T-helper 17 cell (primary cell): ENCODE data around the gene FAM136A. TPM values are rescaled to one million over a fixed set of nuclear protein-coding genes. Genes with fewer than 3 reads are reported as not detected.

Experiments used
- ATAC-seq: fragments of 150-1000 bp; cut with Tn5 transposase; 2 replicates; pipeline ENCODE4 v1.10.0; 2021; ENCODE audit warnings: mild to moderate bottlenecking, moderate library complexity
- DNase-seq, 3 donors: peaks; one replicate each; pipeline versions ENCODE4 v3.0.0 to v3.0.0-alpha.2; 2020 to 2021
- H3K9me3 ChIP-seq: one replicate; pipeline ENCODE4 v1.7.0; 2013; ENCODE audit warnings: low read length, mild to moderate bottlenecking; ENCODE audit not compliant: control insufficient read depth, poor library complexity, severe bottlenecking
- H3K27ac Mint-ChIP-seq: one replicate; pipeline ENCODE4 v1.8.0; 2022; ENCODE audit warnings: mild to moderate bottlenecking, moderate library complexity, mixed read lengths
- H3K27me3 Mint-ChIP-seq: one replicate; pipeline ENCODE4 v1.8.0; 2022; ENCODE audit warnings: mixed read lengths
- H3K36me3 Mint-ChIP-seq: one replicate; pipeline ENCODE4 v1.8.0; 2022; ENCODE audit warnings: low read depth, mixed read lengths
- H3K4me1 Mint-ChIP-seq: one replicate; pipeline ENCODE4 v1.8.0; 2022; ENCODE audit warnings: mild to moderate bottlenecking, mixed read lengths
- H3K4me3 Mint-ChIP-seq: one replicate; pipeline ENCODE4 v1.8.0; 2022; ENCODE audit warnings: mild to moderate bottlenecking, moderate library complexity, mixed read lengths
- total RNA-seq, 4 donors: library from RNA in 2 of 4; stranded (reverse) in 2 of 4; gene quantifications; one replicate each; pipeline ENCODE4 v1.2.3 and lab custom pipeline; 2022 to 2026

Gene FAM136A
- total RNA-seq: 10 to 100 TPM; 15.5 to 30.6 TPM
- 25.6 to 44.0 reads per million in 2 donors for total RNA-seq (lab: John Stamatoyannopoulos, UW)

DNA sequence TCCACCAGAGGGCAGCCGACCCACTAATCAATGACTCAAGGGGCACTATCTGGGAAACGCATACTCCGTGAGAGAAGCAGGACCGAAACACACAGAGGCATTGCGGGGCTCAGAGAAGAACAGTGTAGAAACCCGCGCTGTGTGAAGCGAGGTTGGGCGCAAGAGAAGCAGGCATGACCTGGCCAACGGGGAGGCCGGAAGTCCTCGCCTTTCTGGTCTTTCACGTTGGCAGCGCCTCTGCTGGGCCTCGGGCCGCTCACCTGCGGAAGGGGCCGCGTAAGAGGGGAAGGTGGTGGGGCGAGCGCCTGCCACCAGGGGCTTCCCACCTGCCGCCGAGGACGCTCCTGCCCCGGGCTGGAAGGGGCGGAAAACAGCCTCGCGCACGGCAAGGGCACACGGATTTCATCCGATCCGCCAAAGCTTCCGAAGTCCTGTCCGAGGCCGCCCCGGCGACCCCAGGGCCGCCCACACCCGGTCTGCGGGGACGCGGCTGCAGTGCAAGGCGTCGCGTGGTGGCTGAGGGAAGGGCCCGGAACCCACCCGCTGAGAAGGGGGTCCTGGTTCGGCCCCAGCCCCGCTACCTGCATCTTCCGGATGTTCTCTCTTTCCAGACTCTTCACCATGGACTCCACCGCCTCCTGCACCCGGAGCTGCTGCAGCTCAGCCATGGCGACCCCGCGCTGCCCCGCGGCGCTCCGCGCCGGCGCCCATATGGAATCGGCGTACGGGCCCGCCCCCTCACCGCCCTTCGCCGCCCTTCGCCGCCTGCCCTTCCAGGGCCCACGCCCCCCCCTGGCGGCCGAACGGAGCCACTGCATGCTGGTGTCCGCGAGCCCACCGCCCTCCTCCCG is at the start of gene FAM136A:
TSS of gene FAM136A (minus strand) at position 724 of the 851 bp plus-strand sequence. CDS start at position 668, 56 bp downstream.
- Mint-ChIP-seq H3K4me3 (peak within 1 kb of the TSS; percentile 91), H3K36me3 (peaks cover 6% of the 10 kb centered on the region), H3K4me1 (peaks cover 15% of the 10 kb centered on the region), H3K27ac (peak within 1 kb of the TSS; percentile 84), H3K27me3 (no peaks in the 10 kb centered on the region)
- DNase-seq: peak; percentile 85 to 90 (median 90)
- ATAC-seq: peak; percentile 93
- no peaks in the 10 kb centered on the region for H3K9me3 ChIP-seq

DNA sequence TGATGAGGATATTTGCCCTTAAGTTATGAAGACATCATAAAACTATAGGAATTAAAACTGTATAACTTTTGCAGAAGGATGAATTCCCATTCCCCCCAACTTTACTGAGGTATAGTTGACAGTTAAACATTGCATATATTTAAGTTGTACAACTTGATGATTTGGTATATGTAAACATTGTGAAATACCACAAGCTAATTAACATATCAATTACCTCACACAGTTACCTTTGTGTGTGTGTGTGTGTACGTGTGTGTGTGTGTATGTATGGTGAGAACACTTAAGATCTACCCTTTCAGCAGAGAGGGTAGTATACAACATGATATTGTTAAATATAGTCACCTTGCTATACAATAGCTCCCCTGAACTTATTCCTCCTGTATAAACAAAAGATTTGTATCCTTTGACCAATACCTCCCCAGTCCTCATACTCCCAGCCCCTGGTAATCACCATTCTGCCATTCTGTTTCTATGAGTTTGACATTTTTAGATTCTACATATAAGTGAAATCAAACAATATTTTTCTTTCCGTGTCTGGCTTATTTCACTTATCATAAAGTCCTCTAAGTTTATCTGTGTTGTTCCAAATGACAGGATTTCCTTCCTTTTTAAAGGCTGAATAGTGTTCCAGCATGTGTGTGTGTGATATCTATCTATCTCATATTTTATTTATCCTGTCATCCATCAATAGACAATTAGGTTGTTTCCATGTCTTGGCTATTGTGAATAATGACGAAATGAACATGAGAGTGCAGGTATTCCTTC is 48.2 kb upstream of the FAM136A start:
- Mint-ChIP-seq H3K36me3 (peaks cover 2% of the 10 kb centered on the region), H3K27ac (no peak overlapping the region), H3K27me3 (peaks cover 52% of the 10 kb centered on the region), H3K4me1 (peaks cover 2% of the 10 kb centered on the region), H3K4me3 (no peak overlapping the region)
- H3K9me3 ChIP-seq: no peaks in the 10 kb centered on the region
- ATAC-seq: no peak
- no peak for DNase-seq

DNA sequence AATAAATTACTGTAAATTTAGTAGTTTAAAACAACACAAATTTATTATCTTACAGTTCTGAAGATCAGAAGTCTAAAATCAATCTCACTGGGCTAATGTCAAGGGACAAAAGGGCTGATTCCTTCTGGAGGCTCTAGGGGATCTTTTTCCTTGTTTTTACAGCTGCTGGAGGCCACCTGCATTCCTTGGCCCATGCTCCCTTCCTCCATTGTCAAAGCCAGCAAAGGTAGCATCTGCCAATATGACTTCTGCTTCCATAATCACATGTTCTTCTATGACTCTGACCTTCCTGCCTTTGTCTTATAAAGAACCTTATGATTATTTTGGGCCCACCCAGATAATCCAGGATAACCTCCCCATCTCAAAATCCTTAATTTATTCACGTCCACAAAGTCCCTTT is 46.0 kb upstream of the FAM136A start:
- DNase-seq: no peak
- no peak for ATAC-seq
- peaks cover 62% of the 10 kb centered on the region for H3K27me3 Mint-ChIP-seq

DNA sequence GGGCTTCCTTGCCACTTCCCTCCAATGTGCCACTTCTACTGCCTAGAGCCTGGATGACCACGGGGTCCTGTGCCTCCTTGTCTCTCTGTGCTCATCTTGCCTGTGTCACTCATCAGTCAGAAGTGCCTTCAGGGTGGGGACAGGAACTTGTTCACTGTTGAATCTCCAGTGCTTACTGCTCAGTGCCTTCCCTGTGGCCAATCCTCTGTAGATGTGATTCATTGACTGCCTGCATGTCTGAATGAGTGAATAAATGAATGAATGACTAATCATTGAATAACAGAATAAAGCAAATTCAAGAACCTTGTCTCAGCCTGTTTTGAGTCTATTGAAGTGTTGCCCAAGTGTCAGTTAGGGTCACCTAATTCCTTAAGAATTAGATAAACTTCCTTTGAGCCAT is 42.3 kb upstream of the FAM136A start:
- H3K9me3 ChIP-seq: no peaks in the 10 kb centered on the region
- peaks cover 49% of the 10 kb centered on the region for H3K27me3 Mint-ChIP-seq
- H3K27ac Mint-ChIP-seq: no peak overlapping the region
- H3K4me1 Mint-ChIP-seq: peaks cover 3% of the 10 kb centered on the region
- H3K36me3 Mint-ChIP-seq: peaks cover 6% of the 10 kb centered on the region
- DNase-seq (no peak), ATAC-seq (no peak)
- H3K4me3 Mint-ChIP-seq: no peak overlapping the region

More for the DNA sequence above, 46.0 kb upstream of the FAM136A start:
- Mint-ChIP-seq H3K4me3 (no peak overlapping the region), H3K36me3 (no peaks in the 10 kb centered on the region), H3K27ac (no peak overlapping the region), H3K4me1 (no peaks in the 10 kb centered on the region)
- no peaks in the 10 kb centered on the region for H3K9me3 ChIP-seq

DNA sequence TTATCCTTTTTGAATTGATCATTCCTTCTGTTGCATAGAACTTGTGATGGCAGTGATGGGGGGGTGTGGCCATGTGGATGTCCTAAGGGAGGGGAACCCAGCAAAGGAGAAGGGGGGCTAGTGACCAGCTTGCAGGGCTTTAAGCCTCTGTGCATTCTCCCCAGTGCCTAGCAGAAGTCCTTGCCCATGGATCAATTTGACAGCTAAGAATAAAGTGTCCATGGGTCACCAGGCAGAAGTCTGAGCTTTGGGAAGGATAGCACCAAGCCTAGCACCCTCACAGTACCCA is 39.6 kb upstream of the FAM136A start:
- Mint-ChIP-seq H3K36me3 (peaks cover 6% of the 10 kb centered on the region), H3K4me1 (peaks cover 3% of the 10 kb centered on the region), H3K27ac (no peak overlapping the region), H3K4me3 (no peak overlapping the region), H3K27me3 (peaks cover 36% of the 10 kb centered on the region)
- H3K9me3 ChIP-seq: no peaks in the 10 kb centered on the region
- DNase-seq (no peak), ATAC-seq (no peak)

DNA sequence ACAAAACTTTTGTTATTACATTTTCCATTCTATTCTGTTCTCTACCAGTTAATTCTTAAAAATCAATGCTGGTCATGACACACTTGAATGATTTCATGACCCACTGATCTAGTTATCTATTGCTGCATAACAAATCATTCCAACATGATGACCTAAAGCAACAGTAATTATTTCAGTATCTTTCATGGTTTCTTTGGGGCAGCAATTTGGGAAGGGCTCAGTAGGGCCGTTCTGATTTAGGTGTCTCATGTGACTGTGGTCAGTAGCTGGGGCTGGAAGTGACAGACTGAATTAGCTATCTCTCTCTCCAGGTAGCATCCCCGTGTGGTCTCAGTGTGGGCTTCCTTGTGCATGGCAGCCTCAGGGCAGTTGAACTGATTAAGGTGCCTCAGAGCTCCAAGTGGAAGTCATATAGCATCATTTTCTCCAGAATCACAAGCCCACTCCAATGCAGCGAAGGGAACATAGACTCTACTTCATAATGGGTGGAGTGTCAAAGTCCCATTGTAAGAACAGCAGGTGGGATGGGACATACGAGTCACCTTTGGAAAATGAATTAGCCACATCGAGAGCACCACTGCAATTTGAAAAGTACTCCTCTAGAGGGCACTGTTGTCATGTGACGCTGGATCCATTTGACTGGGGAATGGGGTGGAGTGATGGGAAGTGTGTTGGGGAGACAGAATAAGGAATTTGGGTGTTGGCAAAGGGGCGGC is 39.1 kb upstream of the FAM136A start:
- Mint-ChIP-seq H3K27me3 (peaks cover 31% of the 10 kb centered on the region), H3K36me3 (peaks cover 6% of the 10 kb centered on the region), H3K4me1 (peaks cover 3% of the 10 kb centered on the region), H3K27ac (no peak overlapping the region), H3K4me3 (no peak overlapping the region)
- no peaks in the 10 kb centered on the region for H3K9me3 ChIP-seq
- peak; percentile 70 for ATAC-seq
- DNase-seq: peak in 1 of 3 donors; percentile 5

DNA sequence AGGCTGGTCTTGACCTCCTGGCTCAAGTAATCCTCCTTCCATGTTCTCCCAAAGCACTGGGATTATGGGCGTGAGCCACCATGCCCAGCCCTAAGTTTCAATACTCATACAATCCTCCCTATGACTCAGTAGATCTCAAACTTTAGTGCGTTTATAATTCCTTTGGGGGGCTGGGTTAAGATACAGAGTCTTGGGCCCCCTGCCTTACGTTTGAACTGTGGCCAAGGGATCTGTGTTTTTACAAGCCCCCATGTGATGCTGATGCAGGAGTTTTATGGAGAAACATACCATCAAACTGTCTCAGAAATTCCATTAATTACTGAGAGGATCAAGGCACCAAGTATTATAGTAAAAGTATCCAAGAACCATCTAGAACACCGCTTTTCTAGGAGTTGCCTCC is 38.2 kb upstream of the FAM136A start:
- Mint-ChIP-seq H3K27me3 (peaks cover 27% of the 10 kb centered on the region), H3K36me3 (peaks cover 6% of the 10 kb centered on the region), H3K4me3 (no peak overlapping the region), H3K27ac (no peak overlapping the region), H3K4me1 (peaks cover 3% of the 10 kb centered on the region)
- no peak for ATAC-seq
- H3K9me3 ChIP-seq: no peaks in the 10 kb centered on the region
- DNase-seq: no peak

DNA sequence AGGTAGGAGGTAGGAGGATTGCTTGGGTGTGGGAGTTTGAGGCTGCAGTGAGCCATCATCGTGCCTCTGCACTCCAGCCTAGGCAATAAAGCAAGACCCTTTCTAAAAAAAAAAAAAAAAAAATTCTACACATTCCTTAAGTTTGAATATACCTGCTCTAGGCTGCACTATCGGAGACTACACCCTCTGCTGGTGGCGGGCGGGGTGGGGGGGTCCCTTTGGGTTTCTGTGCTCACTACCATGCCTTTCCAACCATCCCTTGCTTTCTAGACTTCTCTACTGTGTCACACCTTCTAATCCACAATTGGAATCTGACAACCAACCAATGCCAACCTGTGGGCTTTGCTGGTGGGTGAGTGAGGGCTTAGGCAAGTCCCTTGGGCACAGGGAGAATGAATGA is 34.7 kb upstream of the FAM136A start:
- no peak for DNase-seq
- Mint-ChIP-seq H3K27ac (no peak overlapping the region), H3K4me3 (no peak overlapping the region), H3K4me1 (peaks cover 3% of the 10 kb centered on the region), H3K27me3 (peaks cover 10% of the 10 kb centered on the region), H3K36me3 (peaks cover 2% of the 10 kb centered on the region)
- no peak for ATAC-seq
- H3K9me3 ChIP-seq: no peaks in the 10 kb centered on the region

DNA sequence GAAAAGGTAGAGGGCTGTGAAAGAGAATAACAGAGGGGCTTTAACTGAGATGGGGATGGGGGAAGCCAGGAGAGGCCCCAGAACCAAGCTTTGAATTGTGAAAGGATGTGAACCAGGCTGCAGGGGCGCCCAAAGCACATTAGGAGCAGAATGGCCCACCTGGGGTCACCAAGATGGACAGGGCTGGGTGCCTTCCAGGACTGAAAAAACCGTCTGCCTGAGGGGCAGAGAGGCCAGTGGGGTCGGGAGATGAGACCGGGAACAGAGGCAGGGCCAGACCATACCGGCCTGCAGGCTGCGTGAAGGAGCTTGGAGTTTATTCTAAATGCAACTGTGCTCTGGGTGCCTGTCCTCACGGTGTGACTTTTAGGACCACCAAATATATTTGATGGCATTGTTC is 29.1 kb upstream of the FAM136A start:
- no peaks in the 10 kb centered on the region for H3K9me3 ChIP-seq
- peaks cover 2% of the 10 kb centered on the region for H3K4me1 Mint-ChIP-seq
- peak overlapping the region; percentile 34 for H3K27ac Mint-ChIP-seq
- no peaks in the 10 kb centered on the region for H3K36me3 Mint-ChIP-seq
- DNase-seq (no peak), ATAC-seq (no peak)
- no peak overlapping the region for H3K4me3 Mint-ChIP-seq
- H3K27me3 Mint-ChIP-seq: no peaks in the 10 kb centered on the region

DNA sequence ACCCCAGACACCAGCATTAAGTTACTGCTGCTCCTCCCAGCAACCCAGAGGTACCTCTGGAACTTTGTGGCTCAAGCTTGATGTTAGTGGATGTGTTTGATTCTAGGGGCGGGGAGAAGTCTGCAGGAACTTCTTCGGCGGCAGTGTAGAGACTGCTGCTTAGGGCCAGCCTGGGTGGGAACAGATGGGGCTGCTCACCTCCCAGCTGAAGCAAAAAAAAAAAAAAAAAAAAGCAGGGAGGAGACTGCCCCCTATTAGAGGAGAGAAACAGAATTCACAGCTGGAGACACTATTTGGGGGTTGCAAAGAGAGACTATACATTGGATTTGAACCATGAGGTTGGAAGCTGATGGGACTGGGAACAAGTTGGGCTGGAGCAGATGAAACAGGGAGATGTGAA is 28.6 kb upstream of the FAM136A start:
- Mint-ChIP-seq H3K27ac (no peak overlapping the region), H3K27me3 (no peaks in the 10 kb centered on the region), H3K4me3 (no peak overlapping the region), H3K36me3 (no peaks in the 10 kb centered on the region), H3K4me1 (peaks cover 2% of the 10 kb centered on the region)
- no peak for DNase-seq
- H3K9me3 ChIP-seq: no peaks in the 10 kb centered on the region
- no peak for ATAC-seq

DNA sequence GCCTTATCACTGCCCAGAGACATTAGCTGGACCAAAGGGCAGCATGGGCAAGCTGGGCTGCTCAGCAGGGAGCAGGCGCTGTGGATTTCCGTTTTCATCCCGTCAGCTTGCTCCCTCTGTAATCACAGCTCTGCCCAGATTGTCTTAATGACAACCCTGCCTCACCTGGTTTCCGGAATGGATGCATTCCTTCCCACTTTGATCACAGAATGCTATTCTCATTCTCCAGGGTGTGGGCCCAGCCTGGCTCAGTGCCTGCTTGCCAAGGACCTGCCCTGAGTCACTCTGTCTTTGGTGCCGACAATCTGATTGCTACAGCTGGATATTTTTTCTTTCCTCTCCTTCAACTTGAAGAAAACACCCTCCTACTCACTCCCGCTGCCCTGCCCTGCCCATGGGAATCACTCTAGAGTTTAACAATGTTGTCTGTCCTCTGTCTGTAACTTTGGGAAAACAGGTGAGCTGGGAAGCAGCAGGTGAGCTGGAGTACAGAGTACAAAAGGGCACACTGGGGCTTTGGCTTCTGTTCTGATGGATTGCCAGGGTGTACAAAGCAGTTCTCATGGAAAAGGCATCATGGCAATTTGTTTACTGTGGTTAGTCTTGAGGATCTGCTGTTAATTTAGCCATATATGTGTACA is 27.2 kb upstream of the FAM136A start:
- peaks cover 2% of the 10 kb centered on the region for H3K4me1 Mint-ChIP-seq
- DNase-seq (no peak), ATAC-seq (no peak)
- H3K36me3 Mint-ChIP-seq: no peaks in the 10 kb centered on the region
- no peak overlapping the region for H3K27ac Mint-ChIP-seq
- H3K9me3 ChIP-seq: no peaks in the 10 kb centered on the region
- no peak overlapping the region for H3K4me3 Mint-ChIP-seq
- peaks cover 6% of the 10 kb centered on the region for H3K27me3 Mint-ChIP-seq

DNA sequence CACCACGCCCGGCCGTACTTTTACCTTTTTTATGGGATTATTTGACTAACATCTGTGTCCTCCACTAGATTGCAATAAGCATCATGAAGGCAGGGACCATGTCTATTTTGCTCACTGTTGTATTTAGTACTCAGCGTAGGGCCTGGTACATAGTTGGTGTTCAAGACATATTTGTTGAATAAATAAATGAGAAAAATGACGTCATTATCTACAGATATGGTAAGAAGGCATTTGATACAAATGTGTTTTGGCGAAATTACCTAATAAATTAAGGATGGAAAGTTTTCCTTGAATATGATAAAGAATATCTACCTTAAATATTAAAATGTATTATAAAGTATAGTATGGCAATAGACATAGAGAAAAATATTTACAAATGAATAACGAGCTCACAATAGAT is 24.0 kb upstream of the FAM136A start:
- ATAC-seq (no peak), DNase-seq (no peak)
- Mint-ChIP-seq H3K27ac (no peak overlapping the region), H3K4me1 (peaks cover 9% of the 10 kb centered on the region), H3K36me3 (peaks cover 4% of the 10 kb centered on the region), H3K27me3 (peaks cover 20% of the 10 kb centered on the region), H3K4me3 (no peak overlapping the region)
- no peaks in the 10 kb centered on the region for H3K9me3 ChIP-seq

DNA sequence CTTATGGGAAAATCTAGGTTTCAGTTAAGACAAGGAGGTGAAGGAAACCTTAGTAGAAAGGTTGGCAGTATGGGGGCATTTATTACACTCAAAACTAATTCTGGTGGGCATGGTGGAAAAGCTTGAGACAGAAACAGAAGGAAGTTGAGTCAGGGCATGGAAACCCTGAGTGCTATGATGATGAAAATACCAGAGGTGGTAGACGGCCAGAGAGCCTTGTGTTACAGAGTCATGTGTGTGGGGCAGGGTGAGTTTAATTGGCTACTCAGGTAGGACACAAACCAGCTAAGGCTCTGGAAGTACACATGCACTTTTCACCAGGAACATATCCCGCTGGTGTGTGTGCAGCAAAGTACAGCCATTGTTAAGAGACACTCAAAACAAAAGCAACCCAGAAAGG is 20.7 kb upstream of the FAM136A start:
- H3K4me1 Mint-ChIP-seq: peaks cover 9% of the 10 kb centered on the region
- H3K9me3 ChIP-seq: no peaks in the 10 kb centered on the region
- peaks cover 36% of the 10 kb centered on the region for H3K27me3 Mint-ChIP-seq
- no peak overlapping the region for H3K4me3 Mint-ChIP-seq
- DNase-seq (no peak), ATAC-seq (no peak)
- H3K27ac Mint-ChIP-seq: no peak overlapping the region
- peaks cover 4% of the 10 kb centered on the region for H3K36me3 Mint-ChIP-seq
